Neural cell (in vitro differentiated cells): ENCODE data around the gene HRH2. TPM values are rescaled to one million over a fixed set of nuclear protein-coding genes. Genes with fewer than 3 reads are reported as not detected.

ENCODE experiments used
- H2AFZ ChIP-seq: fragments of 200-600, 300-800 bp; sonication (generic), shearing (Covaris generic); 2 replicates; pipeline ENCODE4 v1.6.0; 2014; ENCODE audit warnings: low read depth, mild to moderate bottlenecking, antibody characterized with exemption, low read length, moderate library complexity
- H3F3A ChIP-seq: fragments of 200-600 bp; shearing (Covaris generic); 2 replicates; pipeline ENCODE4 v1.6.1; 2016; ENCODE audit warnings: mild to moderate bottlenecking, moderate library complexity, mixed read lengths, antibody characterized with exemption, low read length; ENCODE audit not compliant: insufficient read depth, poor library complexity, severe bottlenecking
- H3K27ac ChIP-seq: fragments of 200-600, 300-800 bp; sonication (generic), shearing (Covaris generic); 2 replicates; pipeline ENCODE4 v1.5.1; 2014; ENCODE audit warnings: mild to moderate bottlenecking, low read length, moderate library complexity
- H3K27me3 ChIP-seq: fragments of 300-800, 200-600 bp; sonication (generic), shearing (Covaris generic); 2 replicates; pipeline ENCODE4 v1.6.0; 2014; ENCODE audit warnings: mild to moderate bottlenecking, low read depth, low read length, moderate library complexity; ENCODE audit not compliant: insufficient read depth
- H3K36me3 ChIP-seq: fragments of 300-800, 200-600 bp; sonication (generic), shearing (Covaris generic); 2 replicates; pipeline ENCODE4 v1.5.1; 2014; ENCODE audit warnings: mild to moderate bottlenecking, antibody characterized with exemption, low read length, moderate library complexity; ENCODE audit not compliant: insufficient read depth
- H3K4me2 ChIP-seq: fragments of 300-800, 200-600 bp; sonication (generic), shearing (Covaris generic); 2 replicates; pipeline ENCODE4 v1.6.0; 2014; ENCODE audit warnings: mild to moderate bottlenecking, low read length
- H3K4me3 ChIP-seq: fragments of 300-800, 200-600 bp; sonication (generic), shearing (Covaris generic); 2 replicates; pipeline ENCODE4 v1.5.1; 2014; ENCODE audit warnings: mild to moderate bottlenecking, low read length, moderate library complexity
- H3K79me2 ChIP-seq: fragments of 200-600 bp; shearing (Covaris generic); replicated peaks from 2 replicates; pipeline ENCODE4 v1.6.0; 2014; ENCODE audit warnings: mild to moderate bottlenecking, low read length, moderate library complexity; ENCODE audit not compliant: insufficient read depth
- H3K9ac ChIP-seq: fragments of 300-800, 200-600 bp; sonication (generic), shearing (Covaris generic); 2 replicates; pipeline ENCODE4 v1.6.1; 2016; ENCODE audit warnings: mild to moderate bottlenecking, low read length, mixed read lengths
- H3K9me2 ChIP-seq: fragments of 200-600 bp; shearing (Covaris generic); 2 replicates; pipeline ENCODE4 v1.6.1; 2016; ENCODE audit warnings: mild to moderate bottlenecking, low read length, mixed read lengths; ENCODE audit not compliant: insufficient read depth
- H3K9me3 ChIP-seq: fragments of 200-600, 300-800 bp; sonication (generic), shearing (Covaris generic); 2 replicates; pipeline ENCODE4 v1.6.1; 2016; ENCODE audit warnings: mild to moderate bottlenecking, mixed run types, low read length, moderate library complexity, mixed read lengths
- H4K20me1 ChIP-seq: fragments of 200-600 bp; shearing (Covaris generic); 2 replicates; pipeline ENCODE4 v1.6.1; 2016; ENCODE audit warnings: mild to moderate bottlenecking, mixed run types; ENCODE audit not compliant: insufficient read depth
- CTCF ChIP-seq: fragments of 450-650 bp; IDR thresholded peaks from 2 replicates; pipeline ENCODE4 v1.5.1; 2014; ENCODE audit warnings: antibody characterized with exemption, mild to moderate bottlenecking, moderate library complexity; ENCODE audit not compliant: poor library complexity, severe bottlenecking
- EP300 ChIP-seq: fragments of 450-650 bp; conservative IDR thresholded peaks from 2 replicates; pipeline ENCODE4 v1.6.1; 2014; ENCODE audit warnings: antibody characterized with exemption, mild to moderate bottlenecking, moderate library complexity; ENCODE audit not compliant: poor library complexity, severe bottlenecking
- EZH2 ChIP-seq: fragments of 200-600, 300-800 bp; shearing (Covaris generic), sonication (generic); IDR thresholded peaks from 2 replicates; pipeline ENCODE4 v1.6.1; 2014; ENCODE audit warnings: antibody characterized with exemption, low read length, borderline replicate concordance, mild to moderate bottlenecking; ENCODE audit not compliant: insufficient read depth, poor library complexity, severe bottlenecking
- MXI1 ChIP-seq: fragments of 450-650 bp; conservative IDR thresholded peaks from 2 replicates; pipeline ENCODE4 v1.6.1; 2014; ENCODE audit warnings: antibody characterized with exemption, mild to moderate bottlenecking; ENCODE audit not compliant: poor library complexity, severe bottlenecking
- POLR2AphosphoS5 ChIP-seq: IDR thresholded peaks from 2 replicates; pipeline ENCODE4 v1.6.1; 2012
- RAD21 ChIP-seq: fragments of 450-650 bp; conservative IDR thresholded peaks from 2 replicates; pipeline ENCODE4 v1.6.1; 2014; ENCODE audit warnings: antibody characterized with exemption, mild to moderate bottlenecking, moderate library complexity
- REST ChIP-seq: IDR thresholded peaks from 2 replicates; pipeline ENCODE4 v1.6.1; 2012; ENCODE audit warnings: borderline replicate concordance
- SMC3 ChIP-seq: fragments of 450-650 bp; conservative IDR thresholded peaks from 2 replicates; pipeline ENCODE4 v1.6.1; 2014; ENCODE audit warnings: antibody characterized with exemption, mild to moderate bottlenecking, moderate library complexity; ENCODE audit not compliant: poor library complexity
- TAF1 ChIP-seq: IDR thresholded peaks from 2 replicates; pipeline ENCODE4 v1.6.1; 2012; ENCODE audit warnings: low read depth
- polyA plus RNA-seq: library from polyadenylated mRNA; depleted of rRNA; stranded (reverse); fragments of >200 nt; gene quantifications from 2 replicates; pipeline ENCODE4 v1.2.3, GENCODE V29; 2014

The HRH2 gene
- polyA plus RNA-seq, 1 donor from 2014 or later = 0.09 TPM

GRCh38 chr5:175684931-175685330, 27.1 kb downstream of the HRH2 start:
- Histone ChIP-seq H3K27ac (no peak overlapping the region), H3K9ac (no peak overlapping the region), H3K4me3 (no peak overlapping the region), H3K9me2 (no peaks in the 10 kb centered on the region), H3K27me3 (no peaks in the 10 kb centered on the region), H3K9me3 (no peaks in the 10 kb centered on the region), H3K36me3 (no peaks in the 10 kb centered on the region), H2AFZ (no peak overlapping the region), H4K20me1 (no peaks in the 10 kb centered on the region), H3K79me2 (no peaks in the 10 kb centered on the region), H3F3A (no peaks in the 10 kb centered on the region), H3K4me2 (no peak overlapping the region)
- no peak for TF ChIP-seq POLR2AphosphoS5
- no peak for TF ChIP-seq MXI1
- TF ChIP-seq EZH2 = no peak
- TF ChIP-seq SMC3 = no peak
- no peak for TF ChIP-seq REST
- TF ChIP-seq RAD21 = no peak
- TF ChIP-seq TAF1 = no peak
- no peak for TF ChIP-seq EP300
- no peak for TF ChIP-seq CTCF

- Histone ChIP-seq H3F3A (no peaks in the 10 kb centered on the region), H3K27me3 (no peaks in the 10 kb centered on the region), H3K9ac (no peak overlapping the region), H3K27ac (no peak overlapping the region), H3K79me2 (no peaks in the 10 kb centered on the region), H3K4me3 (no peak overlapping the region), H3K36me3 (no peaks in the 10 kb centered on the region), H3K9me2 (no peaks in the 10 kb centered on the region), H4K20me1 (no peaks in the 10 kb centered on the region), H3K4me2 (no peak overlapping the region), H2AFZ (no peak overlapping the region), H3K9me3 (no peaks in the 10 kb centered on the region)
- no peak for TF ChIP-seq RAD21
- no peak for TF ChIP-seq EZH2
- no peak for TF ChIP-seq EP300
- no peak for TF ChIP-seq SMC3
These were observed 28.0 kb downstream of the HRH2 start for GRCh38 chr5:175685701-175686350.
